Fibroblast of lung (primary cell): ENCODE results near the gene OR10D3.

ENCODE experiments used
- EZH2 ChIP-seq: IDR thresholded peaks from 2 replicates; pipeline ENCODE4 v1.5.1; 2012; ENCODE audit warnings: low read length, control low read depth, mild to moderate bottlenecking; ENCODE audit errors: missing control alignments
- TF ChIP-seq, protein P1 (sequence below), 2 donors: IDR thresholded peaks in 1 of 2; conservative IDR thresholded peaks in 1 of 2; 1 replicate in 1 of 2; 2 replicates in 1 of 2; pipeline ENCODE4 v1.5.1; 2011 to 2012; ENCODE audit warnings: low read length in 2 of 2, control low read depth in 1 of 2, inconsistent platforms in 1 of 2, low read depth in 1 of 2, mild to moderate bottlenecking in 1 of 2

DNA sequence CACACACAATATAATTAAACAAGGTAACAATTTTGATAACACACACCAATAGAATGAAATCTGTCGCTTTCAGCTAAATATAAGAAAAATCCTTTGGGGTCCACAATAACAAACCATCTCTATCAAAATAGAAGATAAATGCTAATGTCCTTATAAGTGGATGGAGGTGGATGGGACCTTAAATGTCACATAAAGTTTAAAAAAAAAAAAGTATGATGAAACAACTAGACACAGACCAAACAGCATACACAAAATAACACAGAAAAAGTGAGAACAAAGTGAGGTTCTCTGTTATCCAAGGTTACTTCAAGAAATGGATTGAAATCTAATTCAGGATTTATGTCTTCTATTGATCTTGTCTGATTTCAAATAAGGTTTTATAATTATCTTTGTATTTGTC, 10.5 kb upstream of the OR10D3 start:
- TF ChIP-seq, protein P1, sequence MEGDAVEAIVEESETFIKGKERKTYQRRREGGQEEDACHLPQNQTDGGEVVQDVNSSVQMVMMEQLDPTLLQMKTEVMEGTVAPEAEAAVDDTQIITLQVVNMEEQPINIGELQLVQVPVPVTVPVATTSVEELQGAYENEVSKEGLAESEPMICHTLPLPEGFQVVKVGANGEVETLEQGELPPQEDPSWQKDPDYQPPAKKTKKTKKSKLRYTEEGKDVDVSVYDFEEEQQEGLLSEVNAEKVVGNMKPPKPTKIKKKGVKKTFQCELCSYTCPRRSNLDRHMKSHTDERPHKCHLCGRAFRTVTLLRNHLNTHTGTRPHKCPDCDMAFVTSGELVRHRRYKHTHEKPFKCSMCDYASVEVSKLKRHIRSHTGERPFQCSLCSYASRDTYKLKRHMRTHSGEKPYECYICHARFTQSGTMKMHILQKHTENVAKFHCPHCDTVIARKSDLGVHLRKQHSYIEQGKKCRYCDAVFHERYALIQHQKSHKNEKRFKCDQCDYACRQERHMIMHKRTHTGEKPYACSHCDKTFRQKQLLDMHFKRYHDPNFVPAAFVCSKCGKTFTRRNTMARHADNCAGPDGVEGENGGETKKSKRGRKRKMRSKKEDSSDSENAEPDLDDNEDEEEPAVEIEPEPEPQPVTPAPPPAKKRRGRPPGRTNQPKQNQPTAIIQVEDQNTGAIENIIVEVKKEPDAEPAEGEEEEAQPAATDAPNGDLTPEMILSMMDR (conservative IDR thresholded peaks at IDR 0.05 in 1 of 2, IDR thresholded peaks at IDR 0.05 in 1 of 2; ENCODE audit: low read depth in 1 of 2, low read length in 2 of 2): no peak
- TF ChIP-seq EZH2: no peak
